Stimulated activated naive B cell treated with anti-CD40 and anti-IgM and Interleukin-4, amounts not matched to agents 10 μg/mL and 1 μg/mL and 100 μg/mL, for 72 hours (primary cell): ENCODE measurements around the gene FAM107B.
"Not testable (repeated sequence)": the region's sequence is repeated elsewhere in the genome, so short reads cannot be mapped to it uniquely, and the experiment has no call there.

Source experiments
- ATAC-seq, 2 donors: fragments of 150-1000 bp; cut with Tn5 transposase; replicated peaks; 2 replicates each; pipeline ENCODE4 v1.10.0; 2021; ENCODE audit warnings: moderate library complexity in 1 of 2
- DNase-seq: peaks from one replicate; pipeline ENCODE4 v3.0.0; 2021
- H3K27ac Mint-ChIP-seq: one replicate; pipeline ENCODE4 v1.8.0; 2022; ENCODE audit warnings: mild to moderate bottlenecking, mixed read lengths
- H3K27me3 Mint-ChIP-seq, 2 donors: one replicate each; pipeline ENCODE4 v1.8.0; 2022; ENCODE audit warnings: mixed read lengths in 2 of 2
- H3K36me3 Mint-ChIP-seq, 2 donors: one replicate each; pipeline ENCODE4 v1.8.0; 2022; ENCODE audit warnings: mixed read lengths in 2 of 2, mild to moderate bottlenecking in 1 of 2
- H3K4me1 Mint-ChIP-seq, 2 donors: one replicate each; pipeline ENCODE4 v1.8.0; 2022; ENCODE audit warnings: mixed read lengths in 2 of 2, mild to moderate bottlenecking in 1 of 2
- H3K4me3 Mint-ChIP-seq, 2 donors: one replicate each; pipeline ENCODE4 v1.8.0; 2022; ENCODE audit warnings: mild to moderate bottlenecking in 2 of 2, mixed read lengths in 2 of 2, moderate library complexity in 1 of 2
- H3K9me3 Mint-ChIP-seq, 2 donors: one replicate each; pipeline ENCODE4 v1.8.0; 2022; ENCODE audit warnings: mixed read lengths in 2 of 2, mild to moderate bottlenecking in 1 of 2

The FAM107B gene

DNA sequence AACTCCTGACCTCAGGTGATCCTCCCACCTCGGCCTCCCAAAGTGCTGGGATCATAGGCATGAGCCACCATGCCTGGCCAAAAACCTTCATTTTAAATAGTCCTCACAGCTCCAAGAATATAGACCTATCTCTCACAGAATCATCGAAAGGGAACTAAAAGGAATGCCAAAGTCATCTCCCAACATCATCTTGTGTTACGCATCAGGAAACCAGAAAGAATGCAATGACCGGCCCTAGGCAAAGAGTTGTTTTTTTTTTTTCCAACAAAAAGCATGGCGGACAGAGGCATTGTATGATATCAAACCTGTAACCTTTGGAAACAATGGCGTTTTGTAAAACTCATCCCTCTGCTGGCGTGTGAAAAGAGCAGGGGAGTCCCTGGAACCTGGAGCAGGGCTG lies 73.2 kb downstream of the FAM107B start:
- DNase-seq (no peak), ATAC-seq (no peak)
- H3K36me3 Mint-ChIP-seq: peaks cover 0 to 2% of the 10 kb centered on the region in 2 donors
- peaks cover 17 to 22% of the 10 kb centered on the region in 2 donors for H3K4me1 Mint-ChIP-seq
- no peak overlapping the region for H3K27ac Mint-ChIP-seq
- H3K9me3 Mint-ChIP-seq: peaks cover 3 to 4% of the 10 kb centered on the region in 2 donors
- no peak overlapping the region for H3K4me3 Mint-ChIP-seq
- H3K27me3 Mint-ChIP-seq: no peaks in the 10 kb centered on the region

DNA sequence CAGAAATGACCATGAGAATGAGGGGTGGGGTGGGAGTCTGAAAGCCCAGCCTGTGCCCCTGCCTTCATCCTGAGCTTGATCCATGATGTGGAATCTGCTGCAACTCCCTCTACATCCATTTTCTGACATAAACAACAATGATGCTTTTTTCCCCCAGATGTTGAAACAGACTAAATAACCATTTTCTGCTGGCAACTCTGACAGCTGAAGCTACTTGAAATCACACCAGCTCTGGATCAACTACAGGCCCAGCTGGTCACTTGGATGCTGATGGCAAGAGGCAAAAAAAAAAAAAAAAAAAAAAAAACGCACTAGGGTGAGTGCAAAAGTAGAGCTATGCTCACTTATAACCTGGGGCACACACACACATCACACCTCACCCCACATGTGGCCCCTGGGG lies 74.2 kb downstream of the FAM107B start:
- Mint-ChIP-seq H3K9me3 (peaks cover 3 to 4% of the 10 kb centered on the region in 2 donors), H3K4me3 (no peak overlapping the region), H3K4me1 (peaks cover 20 to 22% of the 10 kb centered on the region in 2 donors), H3K36me3 (peaks cover 0 to 2% of the 10 kb centered on the region in 2 donors), H3K27me3 (no peaks in the 10 kb centered on the region), H3K27ac (no peak overlapping the region)
- no peak for DNase-seq
- ATAC-seq: no peak

DNA sequence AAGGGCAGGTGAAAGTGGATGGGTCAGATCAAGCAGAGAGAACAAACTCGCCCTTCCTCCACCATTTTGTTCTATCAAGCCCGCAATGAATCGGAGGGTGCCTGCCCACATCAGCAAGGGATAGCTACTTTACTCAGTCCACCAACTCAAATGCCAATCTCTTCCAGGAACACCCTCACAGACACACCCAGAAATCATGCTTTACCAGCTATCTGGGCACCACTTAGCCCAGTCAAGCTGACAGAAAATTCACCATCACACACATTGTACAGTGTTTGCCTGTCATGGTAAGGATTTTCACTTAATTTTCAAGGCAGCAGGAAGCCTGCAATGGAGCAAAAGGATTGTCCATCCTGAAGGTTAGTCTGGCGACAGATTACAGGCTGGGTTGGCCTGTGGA lies 75.2 kb downstream of the FAM107B start:
- DNase-seq (no peak), ATAC-seq (no peak)
- Mint-ChIP-seq H3K9me3 (peaks cover 3 to 8% of the 10 kb centered on the region in 2 donors), H3K4me3 (no peak overlapping the region), H3K27ac (no peak overlapping the region), H3K27me3 (no peaks in the 10 kb centered on the region), H3K36me3 (peaks cover 0 to 2% of the 10 kb centered on the region in 2 donors), H3K4me1 (peaks cover 19 to 22% of the 10 kb centered on the region in 2 donors)

DNA sequence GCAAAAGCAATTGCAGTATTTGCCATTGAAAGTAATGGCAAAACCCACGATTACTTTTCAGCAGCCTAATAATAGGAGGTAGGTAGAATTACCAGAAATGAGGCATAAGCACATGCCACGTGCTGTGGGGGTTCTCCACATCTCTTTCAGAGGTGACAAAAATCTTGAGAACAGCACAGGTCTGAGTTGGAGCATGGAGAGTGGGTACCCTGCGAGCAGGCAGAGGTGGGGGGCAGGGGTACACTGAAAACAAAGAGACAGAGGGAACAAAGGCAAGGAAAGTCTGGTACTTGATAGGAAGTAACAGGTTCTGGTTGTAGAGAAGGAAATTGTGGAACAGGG lies 75.9 kb downstream of the FAM107B start:
- peaks cover 0 to 2% of the 10 kb centered on the region in 2 donors for H3K36me3 Mint-ChIP-seq
- H3K9me3 Mint-ChIP-seq: peaks cover 3 to 8% of the 10 kb centered on the region in 2 donors
- ATAC-seq: peak in 1 of 2 donors; percentile 74

DNA sequence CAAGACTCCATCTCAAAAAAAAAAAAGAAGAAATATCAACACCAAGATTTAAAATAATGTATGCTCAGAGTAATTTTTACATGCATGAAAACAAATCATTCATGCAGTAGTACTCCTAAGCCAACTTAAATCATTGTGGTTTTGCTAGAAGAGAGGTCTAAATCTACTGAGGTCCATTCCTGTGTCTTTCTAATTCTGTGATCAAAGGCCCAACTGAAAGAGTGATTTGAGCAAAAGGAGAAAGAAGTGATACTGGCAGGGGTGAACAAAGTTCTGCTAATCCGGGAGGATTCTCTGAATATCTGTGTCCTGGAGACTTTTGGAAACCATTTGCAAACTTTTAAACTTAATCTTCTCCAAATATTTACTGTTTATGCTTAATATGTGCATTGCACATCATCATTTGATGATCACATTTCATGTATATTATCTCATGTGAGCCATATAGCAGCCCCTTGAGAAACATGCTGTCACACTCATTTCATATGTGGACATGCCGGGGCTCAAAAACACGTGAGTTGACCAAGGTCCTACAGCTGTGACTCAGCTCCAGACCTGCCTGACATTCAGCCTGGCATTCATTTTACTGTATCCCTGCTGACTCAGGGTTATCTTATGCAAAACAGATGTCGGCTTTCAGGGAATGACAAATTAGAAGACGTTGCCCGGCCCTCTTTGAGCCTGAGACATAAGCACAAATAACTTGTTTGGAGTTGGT lies 76.4 kb downstream of the FAM107B start:
- Mint-ChIP-seq H3K4me1 (peaks cover 19 to 22% of the 10 kb centered on the region in 2 donors), H3K27ac (no peak overlapping the region), H3K4me3 (no peak overlapping the region), H3K27me3 (no peaks in the 10 kb centered on the region), H3K9me3 (peaks cover 3 to 8% of the 10 kb centered on the region in 2 donors), H3K36me3 (peaks cover 0 to 2% of the 10 kb centered on the region in 2 donors)
- ATAC-seq: peak in 1 of 2 donors; percentile 48
- no peak for DNase-seq

More for the DNA sequence above, 75.9 kb downstream of the FAM107B start:
- H3K4me1 Mint-ChIP-seq: peaks cover 19 to 22% of the 10 kb centered on the region in 2 donors
- no peak for DNase-seq
- H3K4me3 Mint-ChIP-seq: no peak overlapping the region
- H3K27ac Mint-ChIP-seq: no peak overlapping the region
- H3K27me3 Mint-ChIP-seq: no peaks in the 10 kb centered on the region

DNA sequence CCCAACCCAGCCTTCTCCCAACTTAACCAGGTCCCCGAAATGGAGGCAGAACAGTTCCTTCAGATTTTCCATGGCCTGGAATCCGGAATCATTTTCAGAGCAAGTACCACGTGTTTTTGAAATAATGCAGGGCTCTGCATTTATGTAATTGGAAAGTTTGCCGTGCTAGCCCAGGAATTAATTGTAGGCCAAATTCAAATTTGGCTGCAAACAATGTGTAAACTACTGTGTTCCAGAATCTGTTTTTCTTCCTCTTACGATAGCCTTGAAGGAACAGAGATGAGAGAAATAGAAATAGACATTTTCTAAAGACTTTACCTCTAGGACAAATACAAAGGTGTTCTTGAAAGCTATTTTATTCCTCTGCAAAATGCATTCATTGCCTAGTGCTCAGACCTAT lies 77.4 kb downstream of the FAM107B start:
- DNase-seq: no peak
- no peaks in the 10 kb centered on the region for H3K27me3 Mint-ChIP-seq
- ATAC-seq: no peak
- H3K4me3 Mint-ChIP-seq: no peak overlapping the region
- no peak overlapping the region for H3K27ac Mint-ChIP-seq
- peaks cover 0 to 2% of the 10 kb centered on the region in 2 donors for H3K36me3 Mint-ChIP-seq
- H3K9me3 Mint-ChIP-seq: peaks cover 3 to 8% of the 10 kb centered on the region in 2 donors
- peaks cover 19 to 22% of the 10 kb centered on the region in 2 donors for H3K4me1 Mint-ChIP-seq

DNA sequence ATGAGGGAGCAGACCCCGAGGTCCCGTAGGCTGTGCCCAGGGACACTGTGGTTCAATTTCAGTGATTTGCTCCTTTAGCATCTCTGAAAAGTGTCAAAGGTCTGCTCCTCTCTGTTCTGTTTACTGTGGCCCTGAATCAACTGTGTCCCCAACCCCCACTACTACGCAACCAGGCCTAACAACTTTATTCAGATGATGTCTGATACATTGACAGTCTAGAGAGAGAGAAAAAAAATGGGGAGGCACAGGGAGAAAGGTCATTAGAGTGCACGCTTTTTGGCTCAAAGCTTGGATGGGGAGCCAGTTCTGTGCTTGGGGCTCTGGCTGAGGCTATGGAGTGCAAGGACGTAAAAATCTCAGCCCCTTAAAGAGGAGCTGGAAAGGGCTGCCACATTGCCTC lies 77.9 kb downstream of the FAM107B start:
- H3K4me1 Mint-ChIP-seq: peaks cover 19 to 22% of the 10 kb centered on the region in 2 donors
- no peak overlapping the region for H3K4me3 Mint-ChIP-seq

DNA sequence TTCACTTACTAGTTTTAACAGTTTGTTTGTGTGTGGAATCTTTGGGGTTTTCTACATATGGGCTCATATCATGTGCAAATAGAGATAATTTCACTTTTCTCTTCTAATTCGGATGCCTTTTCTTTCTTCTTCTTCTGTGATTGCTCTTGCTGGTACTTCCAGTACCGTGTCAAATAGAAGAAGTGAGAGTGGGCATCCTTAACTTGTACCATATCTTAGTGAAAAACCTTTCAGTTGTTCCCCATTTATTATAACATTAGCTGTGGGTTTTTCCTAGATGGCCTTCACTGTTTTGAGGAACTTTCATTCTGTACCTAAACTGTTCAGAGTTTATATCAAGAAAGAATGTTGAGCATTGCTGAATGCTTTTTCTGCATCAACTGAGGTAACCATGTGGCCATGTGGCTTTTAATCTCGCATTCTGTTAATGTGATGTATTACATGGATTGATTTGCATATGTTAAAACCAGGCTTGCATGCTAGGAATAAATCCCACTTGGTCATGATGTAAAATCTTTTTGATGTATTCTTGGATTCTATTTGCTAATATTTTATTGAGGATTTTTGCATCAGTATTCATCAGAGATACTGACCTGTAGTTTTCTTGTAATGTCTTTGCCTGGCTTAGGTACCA lies 78.7 kb downstream of the FAM107B start:
- peak overlapping the region in 1 of 2 donors; percentile 10 for H3K4me3 Mint-ChIP-seq
- peaks cover 3 to 8% of the 10 kb centered on the region in 2 donors for H3K9me3 Mint-ChIP-seq
- ATAC-seq (peak; percentile 61 to 89), DNase-seq (no peak)
- no peak overlapping the region for H3K27ac Mint-ChIP-seq
- H3K4me1 Mint-ChIP-seq: peaks cover 19 to 22% of the 10 kb centered on the region in 2 donors
- no peaks in the 10 kb centered on the region for H3K27me3 Mint-ChIP-seq
- H3K36me3 Mint-ChIP-seq: peaks cover 0 to 2% of the 10 kb centered on the region in 2 donors

More for the DNA sequence above, 77.9 kb downstream of the FAM107B start:
- ATAC-seq: no peak
- Mint-ChIP-seq H3K27me3 (no peaks in the 10 kb centered on the region), H3K9me3 (peaks cover 3 to 8% of the 10 kb centered on the region in 2 donors), H3K27ac (no peak overlapping the region), H3K36me3 (peaks cover 0 to 2% of the 10 kb centered on the region in 2 donors)
- no peak for DNase-seq

DNA sequence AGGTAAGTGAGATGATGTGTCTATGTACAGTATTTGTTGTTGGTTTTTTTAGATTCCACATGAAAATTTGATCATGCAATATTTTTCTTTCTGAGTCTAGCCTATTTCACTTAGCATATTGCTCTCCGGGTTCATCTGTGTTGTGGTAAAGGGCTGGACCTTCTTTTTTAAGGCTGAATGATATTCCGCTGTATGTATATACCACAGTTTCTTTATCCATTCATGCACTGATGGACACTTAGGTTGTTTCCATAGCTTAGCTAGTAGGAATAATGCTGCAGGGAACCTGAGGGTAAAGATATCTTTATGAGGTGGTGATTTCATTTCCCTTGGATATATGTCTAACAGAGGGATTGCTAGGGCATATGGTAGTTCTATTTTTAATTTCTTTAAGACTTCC lies 80.8 kb downstream of the FAM107B start:
- H3K4me1 Mint-ChIP-seq: peaks cover 21 to 22% of the 10 kb centered on the region in 2 donors
- no peak overlapping the region for H3K4me3 Mint-ChIP-seq
- ATAC-seq: no peak
- no peak overlapping the region for H3K27ac Mint-ChIP-seq
- no peaks in the 10 kb centered on the region for H3K27me3 Mint-ChIP-seq
- no peak for DNase-seq
- H3K36me3 Mint-ChIP-seq: no peaks in the 10 kb centered on the region
- H3K9me3 Mint-ChIP-seq: peaks cover 0 to 7% of the 10 kb centered on the region in 2 donors

DNA sequence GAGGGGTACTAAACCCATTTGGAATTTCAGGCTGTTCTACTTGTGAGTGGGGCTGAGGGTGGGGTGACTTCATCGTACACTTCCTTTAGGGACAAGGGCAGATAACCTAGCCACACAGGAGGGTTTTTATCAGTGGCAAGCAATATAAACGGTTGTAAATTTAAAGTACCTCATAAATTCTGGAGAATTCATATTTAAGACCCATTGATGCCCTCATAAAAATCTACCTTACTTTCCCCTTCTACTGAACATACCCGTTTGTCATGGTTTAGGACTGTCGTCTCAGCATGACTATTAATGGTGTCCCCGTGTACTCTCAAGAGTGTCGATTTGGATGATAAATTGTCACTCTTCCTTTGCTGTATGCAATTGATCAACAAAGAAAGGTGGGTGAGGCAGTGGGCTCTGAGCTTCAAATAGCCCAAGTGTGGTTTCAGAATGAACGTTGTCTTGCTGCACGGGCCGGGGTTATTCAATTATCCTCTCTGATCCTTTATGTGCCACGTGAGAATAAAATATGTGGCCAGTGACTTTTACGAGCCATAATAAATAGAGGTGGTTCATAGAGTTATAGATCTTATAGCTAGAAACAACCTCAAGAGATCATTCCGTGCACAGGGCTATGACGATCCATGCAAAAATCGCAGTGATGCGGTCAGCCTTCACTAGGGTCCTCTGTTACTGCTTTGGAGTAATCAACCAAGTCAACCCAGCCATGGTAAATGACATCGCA lies 82.2 kb downstream of the FAM107B start:
- Mint-ChIP-seq H3K4me1 (peaks cover 21 to 29% of the 10 kb centered on the region in 2 donors), H3K4me3 (no peak overlapping the region), H3K27me3 (no peaks in the 10 kb centered on the region), H3K9me3 (peaks cover 0 to 5% of the 10 kb centered on the region in 2 donors), H3K27ac (no peak overlapping the region), H3K36me3 (no peaks in the 10 kb centered on the region)
- DNase-seq: no peak
- no peak for ATAC-seq

DNA sequence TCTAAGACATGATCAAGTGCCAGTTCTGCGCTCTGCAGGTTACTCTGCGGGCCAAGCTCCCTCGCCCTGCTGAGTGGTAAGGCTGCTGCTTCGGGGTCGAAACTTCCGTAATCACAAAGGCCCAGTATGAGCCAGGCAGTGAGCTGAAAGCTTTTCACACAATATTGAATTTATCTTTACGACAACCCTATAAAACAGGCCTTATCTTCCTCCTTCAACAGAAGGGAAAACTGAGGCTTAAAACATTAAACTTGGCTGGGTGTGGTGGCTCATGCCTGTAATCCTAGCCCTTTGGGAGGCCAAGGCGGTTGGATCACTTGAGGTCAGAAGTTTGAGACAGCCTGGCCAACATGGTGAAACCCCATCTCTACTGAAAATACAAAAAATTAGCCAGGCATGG lies 83.3 kb downstream of the FAM107B start:
- no peak for DNase-seq
- Mint-ChIP-seq H3K36me3 (no peaks in the 10 kb centered on the region), H3K27ac (no peak overlapping the region), H3K4me3 (no peak overlapping the region), H3K9me3 (peaks cover 0 to 5% of the 10 kb centered on the region in 2 donors), H3K4me1 (peaks cover 14 to 20% of the 10 kb centered on the region in 2 donors), H3K27me3 (no peaks in the 10 kb centered on the region)
- ATAC-seq: no peak

DNA sequence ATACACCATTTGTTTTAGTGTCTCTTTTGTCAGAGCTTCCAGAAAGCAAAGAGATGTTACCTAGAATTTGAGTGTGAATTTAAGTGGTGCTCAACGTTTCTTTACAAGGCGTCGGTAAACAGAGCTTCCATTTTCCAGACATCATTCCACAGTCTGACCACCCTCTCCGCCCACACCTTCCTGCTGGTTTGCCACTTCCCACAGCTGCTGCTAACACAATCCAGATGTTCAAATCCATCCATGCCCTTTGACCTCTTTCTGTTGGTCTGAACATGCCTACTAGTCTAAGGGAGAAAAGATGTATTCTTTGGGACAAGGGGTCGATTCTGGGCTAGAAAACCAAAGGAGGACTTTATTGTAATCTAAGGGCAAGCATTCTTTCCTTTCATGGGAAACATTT lies 86.1 kb downstream of the FAM107B start:
- ATAC-seq (no peak), DNase-seq (no peak)
- no peaks in the 10 kb centered on the region for H3K27me3 Mint-ChIP-seq
- H3K36me3 Mint-ChIP-seq: peaks cover 0 to 2% of the 10 kb centered on the region in 2 donors
- peaks cover 6 to 7% of the 10 kb centered on the region in 2 donors for H3K4me1 Mint-ChIP-seq
- no peak overlapping the region for H3K4me3 Mint-ChIP-seq
- no peaks in the 10 kb centered on the region for H3K9me3 Mint-ChIP-seq
- H3K27ac Mint-ChIP-seq: no peak overlapping the region

DNA sequence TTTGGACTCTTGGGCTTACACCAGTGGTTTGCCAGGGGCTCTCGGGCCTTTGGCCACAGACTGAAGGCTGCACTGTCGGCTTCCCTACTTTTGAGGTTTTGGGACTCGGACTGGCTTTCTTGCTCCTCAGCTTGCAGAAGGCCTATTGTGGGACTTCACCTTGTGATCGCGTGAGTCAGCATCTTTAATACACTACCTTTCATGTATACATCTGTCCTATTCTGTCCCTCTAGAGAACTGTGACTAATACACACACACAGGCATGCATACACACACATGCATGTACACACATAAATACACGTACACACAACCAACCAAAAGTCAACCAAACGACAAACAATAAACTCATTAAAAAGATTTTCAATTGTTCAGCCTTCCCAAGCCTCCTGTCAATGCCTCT lies 86.5 kb downstream of the FAM107B start:
- H3K36me3 Mint-ChIP-seq, H3K4me1 Mint-ChIP-seq, H3K27me3 Mint-ChIP-seq, DNase-seq, ATAC-seq, H3K27ac Mint-ChIP-seq, H3K9me3 Mint-ChIP-seq, H3K4me3 Mint-ChIP-seq: not testable (repeated sequence)

DNA sequence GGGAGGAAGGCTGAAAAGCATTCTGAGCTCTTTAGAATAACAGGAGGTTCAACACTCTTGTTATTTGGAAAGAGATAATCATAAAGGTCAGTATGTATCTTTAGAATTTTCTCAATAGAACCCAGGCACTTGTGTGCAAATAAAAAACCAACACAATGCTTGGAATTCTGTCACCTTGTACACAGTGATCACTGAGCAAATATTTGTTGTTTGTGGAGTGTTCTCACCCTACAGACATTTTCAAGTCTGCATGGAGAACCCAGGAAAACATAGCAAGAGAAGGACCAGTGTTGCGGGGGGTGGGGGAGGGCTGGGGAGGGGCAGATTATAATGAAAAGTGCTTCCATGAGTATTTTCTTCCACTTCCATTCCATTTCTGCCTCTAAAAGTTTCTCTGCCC lies 87.4 kb downstream of the FAM107B start:
- ATAC-seq: no peak
- H3K4me3 Mint-ChIP-seq: no peak overlapping the region
- H3K27ac Mint-ChIP-seq: no peak overlapping the region
- DNase-seq: no peak
- H3K9me3 Mint-ChIP-seq: no peaks in the 10 kb centered on the region
- peaks cover 0 to 2% of the 10 kb centered on the region in 2 donors for H3K36me3 Mint-ChIP-seq
- H3K4me1 Mint-ChIP-seq: peaks cover 6 to 7% of the 10 kb centered on the region in 2 donors
- no peaks in the 10 kb centered on the region for H3K27me3 Mint-ChIP-seq
